ENCODE results near the gene DNPEP. TPM values are rescaled to one million over a fixed set of nuclear protein-coding genes. Genes with fewer than 3 reads are reported as not detected.
"Not testable (repeated sequence)": the region's sequence is repeated elsewhere in the genome, so short reads cannot be mapped to it uniquely, and the experiment has no call there.

The DNPEP gene
- total RNA-seq, 4 donors from 2014 or later = 90.8 to 180 (median 177) TPM

DNA sequence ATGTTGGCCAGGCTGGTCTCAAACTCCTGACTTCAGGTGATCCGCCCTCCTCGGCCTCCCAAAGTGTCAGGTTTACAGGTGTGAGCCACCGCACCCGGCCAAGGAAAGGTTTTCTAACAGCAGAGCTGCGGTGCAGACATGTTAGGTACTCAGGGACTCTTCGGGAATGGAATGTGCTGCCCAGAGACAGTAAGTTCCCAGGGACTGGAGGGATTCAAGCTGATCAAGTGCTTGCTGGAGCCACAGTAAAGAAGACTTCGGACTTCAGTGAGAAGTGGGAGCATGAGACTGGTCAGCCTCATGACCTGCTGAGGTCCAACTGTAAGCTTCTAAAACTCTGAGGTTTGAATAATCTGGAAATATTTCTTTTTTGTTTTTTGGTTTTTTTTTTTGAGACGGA, 22.7 kb upstream of the DNPEP start:
- H3K36me3 ChIP-seq = no peaks in the 10 kb centered on the region
- H3K27ac ChIP-seq = peak overlapping the region in 1 of 4 donors; percentile 84
- H3K27me3 ChIP-seq = no peaks in the 10 kb centered on the region
- H3K4me3 ChIP-seq = no peak overlapping the region
- DNase-seq = no peak
- H3K9me3 ChIP-seq = no peaks in the 10 kb centered on the region
- no peaks in the 10 kb centered on the region for H3K4me1 ChIP-seq
- TF ChIP-seq, protein P1, sequence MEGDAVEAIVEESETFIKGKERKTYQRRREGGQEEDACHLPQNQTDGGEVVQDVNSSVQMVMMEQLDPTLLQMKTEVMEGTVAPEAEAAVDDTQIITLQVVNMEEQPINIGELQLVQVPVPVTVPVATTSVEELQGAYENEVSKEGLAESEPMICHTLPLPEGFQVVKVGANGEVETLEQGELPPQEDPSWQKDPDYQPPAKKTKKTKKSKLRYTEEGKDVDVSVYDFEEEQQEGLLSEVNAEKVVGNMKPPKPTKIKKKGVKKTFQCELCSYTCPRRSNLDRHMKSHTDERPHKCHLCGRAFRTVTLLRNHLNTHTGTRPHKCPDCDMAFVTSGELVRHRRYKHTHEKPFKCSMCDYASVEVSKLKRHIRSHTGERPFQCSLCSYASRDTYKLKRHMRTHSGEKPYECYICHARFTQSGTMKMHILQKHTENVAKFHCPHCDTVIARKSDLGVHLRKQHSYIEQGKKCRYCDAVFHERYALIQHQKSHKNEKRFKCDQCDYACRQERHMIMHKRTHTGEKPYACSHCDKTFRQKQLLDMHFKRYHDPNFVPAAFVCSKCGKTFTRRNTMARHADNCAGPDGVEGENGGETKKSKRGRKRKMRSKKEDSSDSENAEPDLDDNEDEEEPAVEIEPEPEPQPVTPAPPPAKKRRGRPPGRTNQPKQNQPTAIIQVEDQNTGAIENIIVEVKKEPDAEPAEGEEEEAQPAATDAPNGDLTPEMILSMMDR (IDR thresholded peaks at IDR 0.05) = no peak
- TF ChIP-seq POLR2A (IDR thresholded peaks at IDR 0.05) = no peak

DNA sequence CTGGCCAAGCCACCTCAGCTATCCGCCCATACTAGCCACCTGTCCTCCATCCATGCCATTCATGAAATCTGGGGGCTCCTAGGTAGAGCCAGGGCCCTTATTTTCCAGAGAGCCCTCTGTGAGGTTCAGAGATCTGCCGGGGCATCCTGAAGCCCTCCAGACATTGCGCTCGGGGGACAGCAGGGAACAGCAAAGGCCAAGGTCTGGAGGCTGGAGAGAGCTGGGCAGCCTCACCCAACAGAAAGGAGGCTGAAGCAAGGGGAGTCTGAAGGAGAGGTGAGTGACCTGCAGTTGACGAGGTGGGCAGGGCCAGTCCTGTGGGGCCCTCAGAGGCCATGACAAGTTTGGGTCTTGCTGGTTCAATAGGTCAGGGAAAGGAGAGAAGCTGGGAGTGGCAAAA, 21.9 kb upstream of the DNPEP start:
- Histone ChIP-seq H3K36me3 (no peaks in the 10 kb centered on the region), H3K4me3 (no peak overlapping the region), H3K9me3 (no peaks in the 10 kb centered on the region), H3K27ac (peak overlapping the region in 2 of 4 donors; percentile 59 to 84), H3K27me3 (no peaks in the 10 kb centered on the region), H3K4me1 (no peaks in the 10 kb centered on the region)
- TF ChIP-seq POLR2A (IDR thresholded peaks at IDR 0.05) = no peak
- TF ChIP-seq, protein P1 (IDR thresholded peaks at IDR 0.05) = no peak
- no peak for DNase-seq

DNA sequence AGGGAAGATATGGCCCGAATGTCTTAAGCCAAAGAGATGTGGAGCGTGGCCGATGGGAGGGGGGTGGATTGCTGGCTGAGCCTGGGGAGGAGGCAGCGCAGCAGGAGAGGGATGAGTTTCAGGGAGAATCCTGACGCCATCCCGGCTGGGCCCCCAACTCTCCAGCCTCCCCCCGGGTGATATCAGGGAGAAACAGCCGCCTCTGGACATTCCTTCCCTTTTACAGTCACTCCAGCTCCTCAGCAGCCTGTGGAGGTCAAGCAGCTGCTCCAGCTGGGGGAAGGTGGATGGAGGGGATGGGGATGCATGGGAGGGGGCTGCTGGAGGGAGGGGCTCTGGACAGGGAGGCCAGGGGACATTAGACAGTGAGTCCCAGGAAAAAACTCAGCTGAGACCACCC, 20.9 kb upstream of the DNPEP start:
- Histone ChIP-seq H3K36me3 (no peaks in the 10 kb centered on the region), H3K27me3 (no peaks in the 10 kb centered on the region), H3K4me3 (no peak overlapping the region), H3K9me3 (no peaks in the 10 kb centered on the region), H3K27ac (peak overlapping the region in 2 of 4 donors; percentile 59 to 84), H3K4me1 (no peaks in the 10 kb centered on the region)
- TF ChIP-seq POLR2A (IDR thresholded peaks at IDR 0.05) = no peak
- TF ChIP-seq, protein P1 (IDR thresholded peaks at IDR 0.05) = no peak
- DNase-seq = no peak

DNA sequence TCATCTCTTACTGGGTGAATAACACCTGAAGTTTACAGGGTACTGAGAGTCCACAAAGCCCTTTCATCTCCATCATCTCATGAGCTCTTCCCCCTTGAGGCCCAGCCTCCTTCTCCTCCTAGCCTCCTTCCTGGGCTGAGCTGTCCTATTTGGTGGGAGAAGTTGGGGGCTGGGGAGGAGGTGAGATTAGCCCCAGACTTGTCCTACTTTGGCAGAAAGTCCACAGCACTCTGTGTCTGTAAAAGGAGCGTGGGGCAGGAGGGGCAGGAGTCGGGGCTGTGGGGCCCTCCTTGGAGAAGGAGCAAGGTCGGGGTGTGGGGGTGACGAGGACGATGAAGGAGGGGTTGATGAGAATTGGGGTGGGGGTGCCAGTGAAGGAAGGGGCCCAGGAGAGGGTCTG, 20.5 kb upstream of the DNPEP start:
- H3K27me3 ChIP-seq = no peaks in the 10 kb centered on the region
- H3K9me3 ChIP-seq = no peaks in the 10 kb centered on the region
- no peaks in the 10 kb centered on the region for H3K36me3 ChIP-seq
- peak overlapping the region in 2 of 4 donors; percentile 2 to 84 for H3K27ac ChIP-seq
- no peaks in the 10 kb centered on the region for H3K4me1 ChIP-seq
- DNase-seq = no peak
- no peak overlapping the region for H3K4me3 ChIP-seq
- no peak for TF ChIP-seq POLR2A (IDR thresholded peaks at IDR 0.05)
- TF ChIP-seq, protein P1 (IDR thresholded peaks at IDR 0.05) = no peak

DNA sequence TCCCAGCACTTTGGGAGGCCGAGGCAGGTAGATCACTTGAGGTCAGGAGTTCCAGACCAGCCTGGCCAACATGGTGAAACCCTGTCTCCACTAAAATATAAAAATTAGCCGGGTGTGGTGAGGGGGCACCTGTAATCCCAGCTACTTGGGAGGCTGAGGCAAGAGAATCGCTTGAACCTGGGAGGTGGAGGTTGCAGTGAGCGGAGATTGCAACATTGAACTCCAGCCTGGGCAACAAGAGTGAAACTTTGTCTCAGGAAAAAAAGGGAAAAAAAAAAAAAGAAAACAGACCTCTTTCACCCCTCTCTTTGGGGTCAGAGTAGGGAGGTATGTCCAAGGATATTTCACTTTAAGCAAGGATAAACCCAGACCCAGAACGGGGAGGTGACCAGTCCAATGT, 19.6 kb upstream of the DNPEP start:
- peak overlapping the region in 1 of 4 donors; percentile 84 for H3K27ac ChIP-seq
- DNase-seq, H3K27me3 ChIP-seq, H3K36me3 ChIP-seq, H3K9me3 ChIP-seq, H3K4me3 ChIP-seq, H3K4me1 ChIP-seq: not testable (repeated sequence)

DNA sequence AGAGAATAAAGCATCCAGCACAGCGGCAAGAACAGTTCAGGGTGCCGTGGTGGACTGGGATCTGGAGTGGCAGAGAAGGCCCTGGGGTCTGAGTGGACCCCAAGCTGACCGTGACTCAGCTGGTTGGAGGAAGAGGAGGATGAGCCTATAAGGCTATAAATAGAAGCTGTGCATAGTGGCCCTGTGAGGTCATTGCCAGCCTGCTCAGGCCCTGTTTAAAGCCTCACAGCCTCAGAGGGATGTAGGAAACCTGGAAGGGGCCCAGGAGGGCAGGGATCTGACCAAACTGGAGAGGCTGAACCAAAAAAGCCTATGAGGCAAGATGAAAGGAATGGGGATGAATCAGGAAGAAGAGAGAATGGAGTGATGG, 19.1 kb upstream of the DNPEP start:
- Histone ChIP-seq H3K4me3 (no peak overlapping the region), H3K9me3 (no peaks in the 10 kb centered on the region), H3K36me3 (no peaks in the 10 kb centered on the region), H3K27ac (peak overlapping the region in 2 of 4 donors; percentile 60 to 84), H3K27me3 (no peaks in the 10 kb centered on the region), H3K4me1 (peaks cover 0 to 7% (median 0%) of the 10 kb centered on the region in 4 donors)
- no peak for DNase-seq
- TF ChIP-seq, protein P1 (IDR thresholded peaks at IDR 0.05) = no peak
- no peak for TF ChIP-seq POLR2A (IDR thresholded peaks at IDR 0.05)
